Endothelial cell of umbilical vein (primary cell): Measurements from ENCODE around the gene SWSAP1.
A peak's percentile ranks its signal among the peaks of the same experiment; 100 is the strongest.

Source experiments
- CTCF ChIP-seq, 2 donors: IDR thresholded peaks; 1 replicate in 1 of 2; 2 replicates in 1 of 2; pipeline ENCODE4 v1.5.1; 2011; ENCODE audit warnings: low read length in 2 of 2, mild to moderate bottlenecking in 2 of 2, moderate library complexity in 2 of 2, control low read depth in 1 of 2, inconsistent platforms in 1 of 2, low read depth in 1 of 2; ENCODE audit not compliant: insufficient read depth in 1 of 2; ENCODE audit errors: extremely low read depth in 1 of 2
- EZH2 ChIP-seq: IDR thresholded peaks from 2 replicates; pipeline ENCODE4 v1.6.1; 2012; ENCODE audit warnings: borderline replicate concordance, low read depth, mild to moderate bottlenecking, moderate library complexity, low read length, inconsistent platforms; ENCODE audit not compliant: severe bottlenecking
- FOS ChIP-seq: IDR thresholded peaks from 2 replicates; pipeline ENCODE4 v1.6.1; 2011; ENCODE audit warnings: mild to moderate bottlenecking, low read length, moderate library complexity, borderline replicate concordance; ENCODE audit not compliant: insufficient read depth
- GATA2 ChIP-seq: IDR thresholded peaks from 2 replicates; pipeline ENCODE4 v1.7.0; 2011; ENCODE audit warnings: low read depth, mild to moderate bottlenecking, moderate library complexity, mixed read lengths, low read length; ENCODE audit not compliant: insufficient read length, insufficient read depth
- JUN ChIP-seq: IDR thresholded peaks from 2 replicates; pipeline ENCODE4 v1.6.1; 2011; ENCODE audit warnings: borderline replicate concordance, low read depth; ENCODE audit not compliant: insufficient read length, insufficient read depth
- MYC ChIP-seq: IDR thresholded peaks from one replicate; pipeline ENCODE4 v1.6.1; 2011; ENCODE audit warnings: mild to moderate bottlenecking, low read depth, low read length
- POLR2A ChIP-seq: IDR thresholded peaks from 2 replicates; pipeline ENCODE4 v1.6.1; 2012; ENCODE audit warnings: low read depth, mild to moderate bottlenecking, control low read depth, low read length
- POLR2AphosphoS5 ChIP-seq: IDR thresholded peaks from 2 replicates; pipeline ENCODE4 v1.6.1; 2012; ENCODE audit warnings: low read depth, mild to moderate bottlenecking, control low read depth, low read length, moderate library complexity; ENCODE audit not compliant: insufficient read depth
- TF ChIP-seq, protein P1 (sequence below): IDR thresholded peaks from 2 replicates; pipeline ENCODE4 v1.6.1; 2011; ENCODE audit not compliant: insufficient read depth, insufficient read length

- peak; percentile 59 to 82 for TF ChIP-seq CTCF (IDR thresholded peaks at IDR 0.05; ENCODE audit: extremely low read depth in 1 of 2, insufficient read depth in 1 of 2, low read depth in 1 of 2, low read length in 2 of 2)
- no peak for TF ChIP-seq POLR2AphosphoS5
- TF ChIP-seq MYC = no peak
- TF ChIP-seq, protein P1, sequence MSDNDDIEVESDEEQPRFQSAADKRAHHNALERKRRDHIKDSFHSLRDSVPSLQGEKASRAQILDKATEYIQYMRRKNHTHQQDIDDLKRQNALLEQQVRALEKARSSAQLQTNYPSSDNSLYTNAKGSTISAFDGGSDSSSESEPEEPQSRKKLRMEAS = no peak
- no peak for TF ChIP-seq EZH2
- no peak for TF ChIP-seq POLR2A
- TF ChIP-seq GATA2 = no peak
- peak; percentile 70 for TF ChIP-seq JUN
- peak; percentile 91 for TF ChIP-seq FOS
Observed at GRCh38 chr19:11378319-11379189, 4.1 kb downstream of the SWSAP1 start.
